GM04503 (cell line): ENCODE results near the gene OTOR.

Experiments
- DNase-seq: peaks from one replicate; pipeline ENCODE4 v3.0.0-alpha.2; 2012; ENCODE audit warnings: low read depth

OTOR gene

GRCh38 chr20:16748308-16748900 is at the start of gene OTOR:
OTOR (plus strand) TSS chr20:16748358; CDS start chr20:16748402, 44 bp downstream.
- no peak for DNase-seq

- no peak for DNase-seq
Observed at GRCh38 chr20:16699293-16699692, 48.9 kb upstream of the OTOR start.

- no peak for DNase-seq
Observed at GRCh38 chr20:16701296-16701695, 46.9 kb upstream of the OTOR start.

- DNase-seq, result no peak
Observed at GRCh38 chr20:16703570-16703969, 44.6 kb upstream of the OTOR start.

GRCh38 chr20:16707674-16708073 is 40.5 kb upstream of the OTOR start:
- no peak for DNase-seq

- DNase-seq, result no peak
Observed at GRCh38 chr20:16708602-16709001, 39.6 kb upstream of the OTOR start.

- DNase-seq, result no peak
Observed at GRCh38 chr20:16709017-16709416, 39.1 kb upstream of the OTOR start.

- DNase-seq, result no peak
Observed at GRCh38 chr20:16710781-16711180, 37.4 kb upstream of the OTOR start.

- DNase-seq, result no peak
Observed at GRCh38 chr20:16711661-16712258, 36.4 kb upstream of the OTOR start.

- no peak for DNase-seq
Observed at GRCh38 chr20:16712511-16712947, 35.6 kb upstream of the OTOR start.

- no peak for DNase-seq
Observed at GRCh38 chr20:16713066-16713465, 35.1 kb upstream of the OTOR start.

GRCh38 chr20:16714242-16714641 is 33.9 kb upstream of the OTOR start:
- DNase-seq, result no peak

- no peak for DNase-seq
Observed at GRCh38 chr20:16714751-16715150, 33.4 kb upstream of the OTOR start.

- no peak for DNase-seq
Observed at GRCh38 chr20:16719421-16719820, 28.7 kb upstream of the OTOR start.

- no peak for DNase-seq
Observed at GRCh38 chr20:16729080-16729479, 19.1 kb upstream of the OTOR start.

- peak; percentile 75 for DNase-seq
Observed at GRCh38 chr20:16729565-16730460, 18.3 kb upstream of the OTOR start, which contains the start of gene SNRPB2. SNRPB2 (plus strand) TSS chr20:16730026; CDS start chr20:16731703, 1,677 bp downstream.

- DNase-seq, result no peak
Observed at GRCh38 chr20:16732506-16733152, 15.5 kb upstream of the OTOR start.

GRCh38 chr20:16740365-16741072 is 7.6 kb upstream of the OTOR start:
- no peak for DNase-seq

- DNase-seq, result no peak
Observed at GRCh38 chr20:16744178-16744807, 3.9 kb upstream of the OTOR start.

- no peak for DNase-seq
Observed at GRCh38 chr20:16745204-16745603, 3.0 kb upstream of the OTOR start.

- DNase-seq, result no peak
Observed at GRCh38 chr20:16747291-16747811, 807 bp upstream of the OTOR start.
